ENCODE data around the gene CCR9. TPM values are rescaled to one million over a fixed set of nuclear protein-coding genes. Genes with fewer than 3 reads are reported as not detected.

Gene CCR9
- polyA plus RNA-seq, 1 donor from 2014 or later: not detected

GRCh38 chr3:45947361-45947760, 61.0 kb downstream of the CCR9 start:
- no peak for TF ChIP-seq RAD21 (conservative IDR thresholded peaks at IDR 0.05)
- TF ChIP-seq, protein P1, sequence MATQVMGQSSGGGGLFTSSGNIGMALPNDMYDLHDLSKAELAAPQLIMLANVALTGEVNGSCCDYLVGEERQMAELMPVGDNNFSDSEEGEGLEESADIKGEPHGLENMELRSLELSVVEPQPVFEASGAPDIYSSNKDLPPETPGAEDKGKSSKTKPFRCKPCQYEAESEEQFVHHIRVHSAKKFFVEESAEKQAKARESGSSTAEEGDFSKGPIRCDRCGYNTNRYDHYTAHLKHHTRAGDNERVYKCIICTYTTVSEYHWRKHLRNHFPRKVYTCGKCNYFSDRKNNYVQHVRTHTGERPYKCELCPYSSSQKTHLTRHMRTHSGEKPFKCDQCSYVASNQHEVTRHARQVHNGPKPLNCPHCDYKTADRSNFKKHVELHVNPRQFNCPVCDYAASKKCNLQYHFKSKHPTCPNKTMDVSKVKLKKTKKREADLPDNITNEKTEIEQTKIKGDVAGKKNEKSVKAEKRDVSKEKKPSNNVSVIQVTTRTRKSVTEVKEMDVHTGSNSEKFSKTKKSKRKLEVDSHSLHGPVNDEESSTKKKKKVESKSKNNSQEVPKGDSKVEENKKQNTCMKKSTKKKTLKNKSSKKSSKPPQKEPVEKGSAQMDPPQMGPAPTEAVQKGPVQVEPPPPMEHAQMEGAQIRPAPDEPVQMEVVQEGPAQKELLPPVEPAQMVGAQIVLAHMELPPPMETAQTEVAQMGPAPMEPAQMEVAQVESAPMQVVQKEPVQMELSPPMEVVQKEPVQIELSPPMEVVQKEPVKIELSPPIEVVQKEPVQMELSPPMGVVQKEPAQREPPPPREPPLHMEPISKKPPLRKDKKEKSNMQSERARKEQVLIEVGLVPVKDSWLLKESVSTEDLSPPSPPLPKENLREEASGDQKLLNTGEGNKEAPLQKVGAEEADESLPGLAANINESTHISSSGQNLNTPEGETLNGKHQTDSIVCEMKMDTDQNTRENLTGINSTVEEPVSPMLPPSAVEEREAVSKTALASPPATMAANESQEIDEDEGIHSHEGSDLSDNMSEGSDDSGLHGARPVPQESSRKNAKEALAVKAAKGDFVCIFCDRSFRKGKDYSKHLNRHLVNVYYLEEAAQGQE (IDR thresholded peaks at IDR 0.05; ENCODE audit: borderline replicate concordance): no peak
- no peak for TF ChIP-seq CTCF (IDR thresholded peaks at IDR 0.05; ENCODE audit: poor library complexity, severe bottlenecking)
- no peak for TF ChIP-seq EP300 (conservative IDR thresholded peaks at IDR 0.05; ENCODE audit: poor library complexity, severe bottlenecking)
- no peak for TF ChIP-seq MXI1 (conservative IDR thresholded peaks at IDR 0.05; ENCODE audit: poor library complexity, severe bottlenecking)
- no peak for TF ChIP-seq TAF1 (IDR thresholded peaks at IDR 0.05; ENCODE audit: low read depth)
- no peak for TF ChIP-seq POLR2AphosphoS5 (IDR thresholded peaks at IDR 0.05)
- TF ChIP-seq EZH2 (IDR thresholded peaks at IDR 0.05; ENCODE audit: borderline replicate concordance, insufficient read depth, low read length, poor library complexity, severe bottlenecking): no peak
- TF ChIP-seq SMC3 (conservative IDR thresholded peaks at IDR 0.05; ENCODE audit: poor library complexity): no peak
- Histone ChIP-seq H3K9me3 (ENCODE audit: low read length) (no peaks in the 10 kb centered on the region), H2AFZ (ENCODE audit: low read depth, low read length) (no peak overlapping the region), H3K4me2 (ENCODE audit: low read length) (no peak overlapping the region), H3F3A (ENCODE audit: insufficient read depth, low read length, poor library complexity, severe bottlenecking) (no peaks in the 10 kb centered on the region), H3K9me2 (ENCODE audit: insufficient read depth, low read length) (no peaks in the 10 kb centered on the region), H3K27ac (ENCODE audit: low read length) (no peak overlapping the region), H3K4me3 (ENCODE audit: low read length) (no peak overlapping the region), H3K79me2 (replicated peaks; ENCODE audit: insufficient read depth, low read length) (no peaks in the 10 kb centered on the region), H3K36me3 (ENCODE audit: insufficient read depth, low read length) (no peaks in the 10 kb centered on the region), H3K27me3 (ENCODE audit: insufficient read depth, low read depth, low read length) (no peaks in the 10 kb centered on the region), H3K9ac (ENCODE audit: low read length) (no peak overlapping the region), H4K20me1 (ENCODE audit: insufficient read depth) (no peaks in the 10 kb centered on the region)

GRCh38 chr3:45948311-45948781, 62.0 kb downstream of the CCR9 start:
- no peak overlapping the region for H3K27ac ChIP-seq (ENCODE audit: low read length)
- H3F3A ChIP-seq (ENCODE audit: insufficient read depth, low read length, poor library complexity, severe bottlenecking): no peaks in the 10 kb centered on the region
- H3K27me3 ChIP-seq (ENCODE audit: insufficient read depth, low read depth, low read length): no peaks in the 10 kb centered on the region
- no peaks in the 10 kb centered on the region for H4K20me1 ChIP-seq (ENCODE audit: insufficient read depth)
- no peaks in the 10 kb centered on the region for H3K9me2 ChIP-seq (ENCODE audit: insufficient read depth, low read length)
- TF ChIP-seq POLR2AphosphoS5 (IDR thresholded peaks at IDR 0.05) (no peak), MXI1 (conservative IDR thresholded peaks at IDR 0.05; ENCODE audit: poor library complexity, severe bottlenecking) (no peak)
- no peaks in the 10 kb centered on the region for H3K9me3 ChIP-seq (ENCODE audit: low read length)
- H3K36me3 ChIP-seq (ENCODE audit: insufficient read depth, low read length): no peaks in the 10 kb centered on the region
- H3K4me2 ChIP-seq (ENCODE audit: low read length): no peak overlapping the region
- H2AFZ ChIP-seq (ENCODE audit: low read depth, low read length): no peak overlapping the region
- H3K9ac ChIP-seq (ENCODE audit: low read length): no peak overlapping the region
- H3K4me3 ChIP-seq (ENCODE audit: low read length): no peak overlapping the region
- no peaks in the 10 kb centered on the region for H3K79me2 ChIP-seq (replicated peaks; ENCODE audit: insufficient read depth, low read length)

DNA sequence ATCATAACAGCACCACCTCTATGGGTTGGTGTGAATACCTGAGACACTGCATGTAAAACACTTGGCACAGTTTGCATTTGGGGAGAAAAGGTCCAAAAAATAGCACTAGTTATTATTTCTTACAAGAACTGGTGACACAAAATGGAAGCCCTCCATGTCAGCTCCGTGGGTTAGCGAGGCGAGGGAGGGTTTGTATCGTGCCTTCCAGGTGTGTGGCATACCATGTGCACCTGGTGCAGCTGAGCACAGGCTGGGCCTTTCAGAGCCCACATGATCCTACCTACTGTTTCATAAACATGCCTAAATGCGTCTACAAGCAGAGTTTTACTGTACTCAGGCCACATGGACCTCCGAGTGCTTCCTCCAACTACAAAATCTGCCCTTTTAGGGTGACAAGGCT, 62.5 kb downstream of the CCR9 start:
- no peak overlapping the region for H3K27ac ChIP-seq (ENCODE audit: low read length)
- H3K4me3 ChIP-seq (ENCODE audit: low read length): no peak overlapping the region
- no peaks in the 10 kb centered on the region for H3F3A ChIP-seq (ENCODE audit: insufficient read depth, low read length, poor library complexity, severe bottlenecking)
- no peaks in the 10 kb centered on the region for H3K27me3 ChIP-seq (ENCODE audit: insufficient read depth, low read depth, low read length)
- H3K36me3 ChIP-seq (ENCODE audit: insufficient read depth, low read length): no peaks in the 10 kb centered on the region
- H4K20me1 ChIP-seq (ENCODE audit: insufficient read depth): no peaks in the 10 kb centered on the region
- no peaks in the 10 kb centered on the region for H3K9me3 ChIP-seq (ENCODE audit: low read length)
- no peak overlapping the region for H3K4me2 ChIP-seq (ENCODE audit: low read length)
- no peak for TF ChIP-seq EP300 (conservative IDR thresholded peaks at IDR 0.05; ENCODE audit: poor library complexity, severe bottlenecking)
- no peak for TF ChIP-seq CTCF (IDR thresholded peaks at IDR 0.05; ENCODE audit: poor library complexity, severe bottlenecking)
- no peak for TF ChIP-seq SMC3 (conservative IDR thresholded peaks at IDR 0.05; ENCODE audit: poor library complexity)
- no peak for TF ChIP-seq POLR2AphosphoS5 (IDR thresholded peaks at IDR 0.05)
- TF ChIP-seq, protein P1 (IDR thresholded peaks at IDR 0.05; ENCODE audit: borderline replicate concordance): no peak
- no peak for TF ChIP-seq RAD21 (conservative IDR thresholded peaks at IDR 0.05)
- TF ChIP-seq EZH2 (IDR thresholded peaks at IDR 0.05; ENCODE audit: borderline replicate concordance, insufficient read depth, low read length, poor library complexity, severe bottlenecking): no peak
- TF ChIP-seq MXI1 (conservative IDR thresholded peaks at IDR 0.05; ENCODE audit: poor library complexity, severe bottlenecking): no peak
- TF ChIP-seq TAF1 (IDR thresholded peaks at IDR 0.05; ENCODE audit: low read depth): no peak
- H2AFZ ChIP-seq (ENCODE audit: low read depth, low read length): no peak overlapping the region
- H3K79me2 ChIP-seq (replicated peaks; ENCODE audit: insufficient read depth, low read length): no peaks in the 10 kb centered on the region
- no peak overlapping the region for H3K9ac ChIP-seq (ENCODE audit: low read length)
- no peaks in the 10 kb centered on the region for H3K9me2 ChIP-seq (ENCODE audit: insufficient read depth, low read length)
